Breast epithelium (tissue), 4 donors: Measurements from ENCODE around the gene CHFR. TPM values are rescaled to one million over a fixed set of nuclear protein-coding genes. Genes with fewer than 3 reads are reported as not detected.
"Not testable (repeated sequence)": the region's sequence is repeated elsewhere in the genome, so short reads cannot be mapped to it uniquely, and the experiment has no call there.

Experiments used
- DNase-seq, 2 donors: peaks; one replicate each; pipeline ENCODE4 v3.0.0-alpha.2; 2019; ENCODE audit warnings: low spot score in 2 of 2
- H3K27ac ChIP-seq, 2 donors: fragments of 200-600 bp; sonication (generic) in 1 of 2; one replicate each; pipeline ENCODE4 v1.5.1; 2016 to 2019; ENCODE audit warnings: mild to moderate bottlenecking in 1 of 2
- H3K27me3 ChIP-seq, 2 donors: fragments of 200-600 bp; sonication (generic) in 1 of 2; one replicate each; pipeline versions ENCODE4 v1.5.1 to v1.6.0; 2017 to 2019; ENCODE audit warnings: control low read depth in 1 of 2, mild to moderate bottlenecking in 1 of 2
- H3K36me3 ChIP-seq: fragments of 200-600 bp; one replicate; pipeline ENCODE4 v1.5.1; 2019
- H3K4me1 ChIP-seq, 2 donors: fragments of 200-600 bp; sonication (generic); one replicate each; pipeline ENCODE4 v1.5.1; 2016 to 2019; ENCODE audit warnings: control low read depth in 1 of 2
- H3K4me3 ChIP-seq, 3 donors: fragments of 200-600 bp; sonication (generic); 1 replicate in 2 of 3; 2 replicates in 1 of 3; pipeline ENCODE4 v1.5.1; 2016 to 2019; ENCODE audit warnings: mild to moderate bottlenecking in 3 of 3, moderate library complexity in 2 of 3
- H3K9me3 ChIP-seq, 2 donors: fragments of 200-600 bp; sonication (generic) in 1 of 2; one replicate each; pipeline ENCODE4 v1.5.1; 2016 to 2019; ENCODE audit warnings: control low read depth in 1 of 2
- CTCF ChIP-seq, 3 donors: fragments of 450-650 bp; IDR thresholded peaks; one replicate each; pipeline ENCODE4 v1.5.1; 2016 to 2017; ENCODE audit warnings: antibody characterized with exemption in 3 of 3, mild to moderate bottlenecking in 3 of 3, moderate library complexity in 3 of 3
- POLR2A ChIP-seq: fragments of 450-650 bp; IDR thresholded peaks from one replicate; pipeline ENCODE4 v1.6.1; 2016; ENCODE audit warnings: antibody characterized with exemption, mild to moderate bottlenecking, moderate library complexity
- POLR2AphosphoS5 ChIP-seq, 3 donors: sonication (generic); formaldehyde crosslinking; IDR thresholded peaks; one replicate each; pipeline ENCODE4 v1.6.1; 2017; ENCODE audit warnings: antibody characterized with exemption in 3 of 3
- intact Hi-C: fragments of 100-400 bp; cut with DNase I; formaldehyde crosslinking; loops from one replicate; pipeline ENCODE4 v1.15.1; 2023; ENCODE audit warnings: low total_unique reads
- total RNA-seq, 3 donors: library from RNA; depleted of rRNA; stranded (reverse); fragments of >200 nt; gene quantifications; one replicate each; pipeline ENCODE4 v1.1.0, GENCODE V29; 2016

The CHFR gene
- total RNA-seq, 3 donors from 2014 or later: 22.4 to 36.1 (median 26.5) TPM

- TF ChIP-seq POLR2AphosphoS5 (IDR thresholded peaks at IDR 0.05) (no peak), POLR2A (no peak), CTCF (IDR thresholded peaks at IDR 0.05) (no peak)
- DNase-seq: no peak
- Histone ChIP-seq H3K4me1 (no peaks in the 10 kb centered on the region), H3K4me3 (no peak overlapping the region), H3K36me3 (no peaks in the 10 kb centered on the region), H3K9me3 (peaks cover 0 to 4% of the 10 kb centered on the region in 2 donors), H3K27me3 (no peaks in the 10 kb centered on the region), H3K27ac (no peak overlapping the region)
- intact Hi-C loops: no loop called here
These were observed 11.6 kb upstream of the CHFR start for GRCh38 chr12:132899033-132899432.

- no peaks in the 10 kb centered on the region for H3K36me3 ChIP-seq
- H3K27me3 ChIP-seq: no peaks in the 10 kb centered on the region
- H3K4me3 ChIP-seq: no peak overlapping the region
- TF ChIP-seq CTCF (IDR thresholded peaks at IDR 0.05) (no peak), POLR2A (no peak), POLR2AphosphoS5 (IDR thresholded peaks at IDR 0.05) (no peak)
- no peaks in the 10 kb centered on the region for H3K9me3 ChIP-seq
- no peak for DNase-seq
- H3K4me1 ChIP-seq: no peaks in the 10 kb centered on the region
- peak overlapping the region; percentile 87 to 95 for H3K27ac ChIP-seq
- intact Hi-C loops: no loop called here
These were observed 1.4 kb upstream of the CHFR start for GRCh38 chr12:132888852-132889251.

- intact Hi-C loops: no loop called here
- no peak for DNase-seq
These were observed 602 bp downstream of the CHFR start for GRCh38 chr12:132886529-132887477.

GRCh38 chr12:132881818-132882217, 5.6 kb downstream of the CHFR start:
- intact Hi-C loops: no loop called here
- Histone ChIP-seq H3K27me3 (no peaks in the 10 kb centered on the region), H3K9me3 (no peaks in the 10 kb centered on the region), H3K36me3 (no peaks in the 10 kb centered on the region), H3K27ac (no peak overlapping the region), H3K4me3 (no peak overlapping the region), H3K4me1 (no peaks in the 10 kb centered on the region)
- no peak for DNase-seq
- TF ChIP-seq CTCF (IDR thresholded peaks at IDR 0.05) (no peak), POLR2AphosphoS5 (IDR thresholded peaks at IDR 0.05) (no peak), POLR2A (no peak)

More at GRCh38 chr12:132886529-132887477, 602 bp downstream of the CHFR start:
- Histone ChIP-seq H3K36me3 (no peaks in the 10 kb centered on the region), H3K4me1 (no peaks in the 10 kb centered on the region), H3K27ac (peak overlapping the region; percentile 87 to 95), H3K9me3 (no peaks in the 10 kb centered on the region), H3K4me3 (peak overlapping the region; percentile 58 to 71 (median 70)), H3K27me3 (no peaks in the 10 kb centered on the region)
- TF ChIP-seq CTCF (IDR thresholded peaks at IDR 0.05) (no peak), POLR2AphosphoS5 (IDR thresholded peaks at IDR 0.05) (no peak), POLR2A (no peak)

GRCh38 chr12:132874620-132875019, 12.8 kb downstream of the CHFR start:
- H3K27ac ChIP-seq, H3K36me3 ChIP-seq, intact Hi-C loops, DNase-seq, H3K9me3 ChIP-seq, H3K4me3 ChIP-seq, H3K4me1 ChIP-seq, H3K27me3 ChIP-seq: not testable (repeated sequence)
